K562 (cell line): ENCODE data around the gene FBRS. TPM values are rescaled to one million over a fixed set of nuclear protein-coding genes. Genes with fewer than 3 reads are reported as not detected.

Source experiments
- FOXJ3 ChIP-seq: sonication (generic); formaldehyde crosslinking; IDR thresholded peaks from 2 replicates; pipeline ENCODE4 v1.4.0; 2020; ENCODE audit warnings: mild to moderate bottlenecking, missing genetic modification reagents
- GTF2E2 ChIP-seq: fragments of 200-800 bp; sonication (Bioruptor generic); IDR thresholded peaks from 2 replicates; pipeline ENCODE4 v1.6.1; 2016; ENCODE audit warnings: missing genetic modification characterization, missing compliant biosample characterization
- JUNB ChIP-seq: fragments of 450-650 bp; formaldehyde crosslinking; conservative IDR thresholded peaks from 2 replicates; pipeline ENCODE4 v1.4.0; 2020; ENCODE audit warnings: mild to moderate bottlenecking
- MBD2 ChIP-seq: sonication (generic); IDR thresholded peaks from 2 replicates; pipeline ENCODE4 v1.6.1; 2016; ENCODE audit warnings: low read depth, borderline replicate concordance
- NFATC3 ChIP-seq: fragments of 450-650 bp; IDR thresholded peaks from 2 replicates; pipeline ENCODE4 v1.6.1; 2017; ENCODE audit warnings: mild to moderate bottlenecking
- NFRKB ChIP-seq: fragments of 450-650 bp; IDR thresholded peaks from 2 replicates; pipeline ENCODE4 v1.6.1; 2016; ENCODE audit warnings: low read depth
- RBM15 ChIP-seq: fragments of 200-400 bp; formaldehyde crosslinking; IDR thresholded peaks from 2 replicates; pipeline ENCODE4 v1.6.1; 2018; ENCODE audit warnings: mild to moderate bottlenecking, low read length, moderate library complexity; ENCODE audit not compliant: insufficient read depth
- SAFB ChIP-seq: fragments of 200-400 bp; formaldehyde crosslinking; IDR thresholded peaks from 2 replicates; pipeline ENCODE4 v1.6.1; 2017; ENCODE audit warnings: low read depth, low read length, borderline replicate concordance
- ZSCAN29 ChIP-seq: fragments of 450-650 bp; IDR thresholded peaks from 2 replicates; pipeline ENCODE4 v1.6.1; 2017
- ZZZ3 ChIP-seq: fragments of 450-650 bp; IDR thresholded peaks from 2 replicates; pipeline ENCODE4 v1.6.1; 2016; ENCODE audit warnings: antibody characterized with exemption, mild to moderate bottlenecking, moderate library complexity
- polyA plus RNA-seq, 8 experiments: library from polyadenylated mRNA; depleted of rRNA in 4 of 8; stranded (reverse) in 5 of 8; unstranded in 3 of 8; fragments of >200 nt; fragmentation: Nextera tagmentation in 2 of 8; fragmentation: Illumina TruSeq in 1 of 8; extraction: Ambion mirVana in 2 of 8; extraction: Trizol in 1 of 8; gene quantifications; 2 replicates each; pipeline versions ENCODE4 v1.2.1 to v1.2.3, GENCODE V29; 2011 to 2014; ENCODE audit warnings: inconsistent platforms in 1 of 8, missing spikeins in 1 of 8
- total RNA-seq, 7 experiments: library from RNA; depleted of rRNA in 6 of 7; stranded (reverse); fragments of >200 nt in 6 of 7; fragmentation: Illumina TruSeq in 2 of 7; extraction: Trizol in 2 of 7; gene quantifications; 2 replicates each; pipeline versions ENCODE4 v1.2.1 to v1.2.3, GENCODE V29; 2011 to 2021; ENCODE audit warnings: low replicate concordance in 1 of 7
- TF ChIP-seq, protein P1 (sequence below): fragments of 250-450 bp; sonication (Bioruptor Pico); IDR thresholded peaks from 2 replicates; pipeline ENCODE4 v1.8.0; 2022; ENCODE audit warnings: moderate library complexity, mild to moderate bottlenecking, inconsistent platforms
- TF ChIP-seq, protein P2 (sequence below), 2 experiments: fragments of 450-650 bp; IDR thresholded peaks; 2 replicates each; pipeline ENCODE4 v1.6.1; 2018; ENCODE audit warnings: mild to moderate bottlenecking in 2 of 2, low read depth in 1 of 2; ENCODE audit not compliant: partially characterized antibody in 2 of 2
- TF ChIP-seq, protein P3 (sequence below): sonication (generic); formaldehyde crosslinking; IDR thresholded peaks from 2 replicates; pipeline ENCODE4 v1.8.0; 2023; ENCODE audit warnings: mild to moderate bottlenecking, missing genetic modification reagents
- TF ChIP-seq, protein P4 (sequence below): sonication (generic); formaldehyde crosslinking; IDR thresholded peaks from 2 replicates; pipeline ENCODE4 v1.4.0; 2020; ENCODE audit warnings: mild to moderate bottlenecking, missing genetic modification reagents
- TF ChIP-seq, protein P5 (sequence below): fragments of 250-450 bp; sonication (Bioruptor Pico); IDR thresholded peaks from 2 replicates; pipeline ENCODE4 v1.9.0; 2021; ENCODE audit warnings: mild to moderate bottlenecking, inconsistent platforms

FBRS gene
- total and polyA plus RNA-seq, 9 of the 15 experiments (the other 6 are each of a cell fraction or from before 2014, with no cell fraction given), result 0.32 to 59.5 (median 13.1) TPM

DNA sequence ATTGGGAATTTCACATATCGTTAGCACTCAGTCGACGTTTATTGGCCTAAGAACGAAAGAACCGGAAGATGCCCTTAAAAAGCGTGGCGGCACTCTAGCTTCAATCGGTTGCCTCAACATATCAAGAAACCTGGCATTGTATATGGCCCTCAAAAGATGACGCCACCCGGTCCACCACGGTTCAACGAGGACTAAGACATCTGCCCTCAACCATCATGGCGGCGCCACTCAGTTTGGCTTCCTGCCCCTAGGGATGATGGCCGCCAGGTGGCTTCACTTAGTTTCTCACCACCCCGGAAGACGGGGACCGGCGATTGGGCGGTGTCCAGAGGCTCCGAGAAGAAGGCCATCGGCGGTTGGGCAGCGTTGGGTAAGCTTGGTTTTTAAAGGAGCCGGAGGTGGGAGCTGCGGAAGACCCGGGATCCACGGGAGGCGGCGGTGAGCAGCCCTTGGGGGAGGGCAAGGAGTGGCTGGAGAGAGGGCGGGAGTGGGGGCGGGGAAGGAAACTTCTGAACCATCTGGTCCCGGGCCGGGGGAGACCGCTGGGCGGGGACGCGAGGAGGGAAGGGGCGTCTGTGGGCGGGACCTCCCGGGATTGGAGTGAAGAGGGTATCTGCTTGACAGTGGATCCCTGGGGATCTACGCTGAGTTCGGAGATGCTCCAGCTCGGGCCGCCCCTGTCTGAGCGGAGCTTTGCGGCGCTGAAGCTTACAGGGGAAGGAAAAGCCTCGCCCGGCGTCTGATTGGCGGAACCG, 7.7 kb upstream of the FBRS start, which contains the start of gene PRR14 (continued):
- TF ChIP-seq, protein P1, sequence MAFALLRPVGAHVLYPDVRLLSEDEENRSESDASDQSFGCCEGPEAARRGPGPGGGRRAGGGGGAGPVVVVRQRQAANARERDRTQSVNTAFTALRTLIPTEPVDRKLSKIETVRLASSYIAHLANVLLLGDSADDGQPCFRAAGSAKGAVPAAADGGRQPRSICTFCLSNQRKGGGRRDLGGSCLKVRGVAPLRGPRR (CRISPR knock-in tag), result no peak
- peak; percentile 100 for TF ChIP-seq MBD2
- TF ChIP-seq, protein P2, sequence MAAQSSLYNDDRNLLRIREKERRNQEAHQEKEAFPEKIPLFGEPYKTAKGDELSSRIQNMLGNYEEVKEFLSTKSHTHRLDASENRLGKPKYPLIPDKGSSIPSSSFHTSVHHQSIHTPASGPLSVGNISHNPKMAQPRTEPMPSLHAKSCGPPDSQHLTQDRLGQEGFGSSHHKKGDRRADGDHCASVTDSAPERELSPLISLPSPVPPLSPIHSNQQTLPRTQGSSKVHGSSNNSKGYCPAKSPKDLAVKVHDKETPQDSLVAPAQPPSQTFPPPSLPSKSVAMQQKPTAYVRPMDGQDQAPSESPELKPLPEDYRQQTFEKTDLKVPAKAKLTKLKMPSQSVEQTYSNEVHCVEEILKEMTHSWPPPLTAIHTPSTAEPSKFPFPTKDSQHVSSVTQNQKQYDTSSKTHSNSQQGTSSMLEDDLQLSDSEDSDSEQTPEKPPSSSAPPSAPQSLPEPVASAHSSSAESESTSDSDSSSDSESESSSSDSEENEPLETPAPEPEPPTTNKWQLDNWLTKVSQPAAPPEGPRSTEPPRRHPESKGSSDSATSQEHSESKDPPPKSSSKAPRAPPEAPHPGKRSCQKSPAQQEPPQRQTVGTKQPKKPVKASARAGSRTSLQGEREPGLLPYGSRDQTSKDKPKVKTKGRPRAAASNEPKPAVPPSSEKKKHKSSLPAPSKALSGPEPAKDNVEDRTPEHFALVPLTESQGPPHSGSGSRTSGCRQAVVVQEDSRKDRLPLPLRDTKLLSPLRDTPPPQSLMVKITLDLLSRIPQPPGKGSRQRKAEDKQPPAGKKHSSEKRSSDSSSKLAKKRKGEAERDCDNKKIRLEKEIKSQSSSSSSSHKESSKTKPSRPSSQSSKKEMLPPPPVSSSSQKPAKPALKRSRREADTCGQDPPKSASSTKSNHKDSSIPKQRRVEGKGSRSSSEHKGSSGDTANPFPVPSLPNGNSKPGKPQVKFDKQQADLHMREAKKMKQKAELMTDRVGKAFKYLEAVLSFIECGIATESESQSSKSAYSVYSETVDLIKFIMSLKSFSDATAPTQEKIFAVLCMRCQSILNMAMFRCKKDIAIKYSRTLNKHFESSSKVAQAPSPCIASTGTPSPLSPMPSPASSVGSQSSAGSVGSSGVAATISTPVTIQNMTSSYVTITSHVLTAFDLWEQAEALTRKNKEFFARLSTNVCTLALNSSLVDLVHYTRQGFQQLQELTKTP (IDR thresholded peaks at IDR 0.05; ENCODE audit: low read depth in 1 of 2, partially characterized antibody in 2 of 2), result no peak
- TF ChIP-seq ZSCAN29, result no peak
- TF ChIP-seq NFRKB, result peak; percentile 97
- TF ChIP-seq NFATC3, result no peak
- TF ChIP-seq, protein P3, sequence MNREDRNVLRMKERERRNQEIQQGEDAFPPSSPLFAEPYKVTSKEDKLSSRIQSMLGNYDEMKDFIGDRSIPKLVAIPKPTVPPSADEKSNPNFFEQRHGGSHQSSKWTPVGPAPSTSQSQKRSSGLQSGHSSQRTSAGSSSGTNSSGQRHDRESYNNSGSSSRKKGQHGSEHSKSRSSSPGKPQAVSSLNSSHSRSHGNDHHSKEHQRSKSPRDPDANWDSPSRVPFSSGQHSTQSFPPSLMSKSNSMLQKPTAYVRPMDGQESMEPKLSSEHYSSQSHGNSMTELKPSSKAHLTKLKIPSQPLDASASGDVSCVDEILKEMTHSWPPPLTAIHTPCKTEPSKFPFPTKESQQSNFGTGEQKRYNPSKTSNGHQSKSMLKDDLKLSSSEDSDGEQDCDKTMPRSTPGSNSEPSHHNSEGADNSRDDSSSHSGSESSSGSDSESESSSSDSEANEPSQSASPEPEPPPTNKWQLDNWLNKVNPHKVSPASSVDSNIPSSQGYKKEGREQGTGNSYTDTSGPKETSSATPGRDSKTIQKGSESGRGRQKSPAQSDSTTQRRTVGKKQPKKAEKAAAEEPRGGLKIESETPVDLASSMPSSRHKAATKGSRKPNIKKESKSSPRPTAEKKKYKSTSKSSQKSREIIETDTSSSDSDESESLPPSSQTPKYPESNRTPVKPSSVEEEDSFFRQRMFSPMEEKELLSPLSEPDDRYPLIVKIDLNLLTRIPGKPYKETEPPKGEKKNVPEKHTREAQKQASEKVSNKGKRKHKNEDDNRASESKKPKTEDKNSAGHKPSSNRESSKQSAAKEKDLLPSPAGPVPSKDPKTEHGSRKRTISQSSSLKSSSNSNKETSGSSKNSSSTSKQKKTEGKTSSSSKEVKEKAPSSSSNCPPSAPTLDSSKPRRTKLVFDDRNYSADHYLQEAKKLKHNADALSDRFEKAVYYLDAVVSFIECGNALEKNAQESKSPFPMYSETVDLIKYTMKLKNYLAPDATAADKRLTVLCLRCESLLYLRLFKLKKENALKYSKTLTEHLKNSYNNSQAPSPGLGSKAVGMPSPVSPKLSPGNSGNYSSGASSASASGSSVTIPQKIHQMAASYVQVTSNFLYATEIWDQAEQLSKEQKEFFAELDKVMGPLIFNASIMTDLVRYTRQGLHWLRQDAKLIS (CRISPR knock-in tag), result no peak
- no peak for TF ChIP-seq SAFB
- TF ChIP-seq, protein P4, sequence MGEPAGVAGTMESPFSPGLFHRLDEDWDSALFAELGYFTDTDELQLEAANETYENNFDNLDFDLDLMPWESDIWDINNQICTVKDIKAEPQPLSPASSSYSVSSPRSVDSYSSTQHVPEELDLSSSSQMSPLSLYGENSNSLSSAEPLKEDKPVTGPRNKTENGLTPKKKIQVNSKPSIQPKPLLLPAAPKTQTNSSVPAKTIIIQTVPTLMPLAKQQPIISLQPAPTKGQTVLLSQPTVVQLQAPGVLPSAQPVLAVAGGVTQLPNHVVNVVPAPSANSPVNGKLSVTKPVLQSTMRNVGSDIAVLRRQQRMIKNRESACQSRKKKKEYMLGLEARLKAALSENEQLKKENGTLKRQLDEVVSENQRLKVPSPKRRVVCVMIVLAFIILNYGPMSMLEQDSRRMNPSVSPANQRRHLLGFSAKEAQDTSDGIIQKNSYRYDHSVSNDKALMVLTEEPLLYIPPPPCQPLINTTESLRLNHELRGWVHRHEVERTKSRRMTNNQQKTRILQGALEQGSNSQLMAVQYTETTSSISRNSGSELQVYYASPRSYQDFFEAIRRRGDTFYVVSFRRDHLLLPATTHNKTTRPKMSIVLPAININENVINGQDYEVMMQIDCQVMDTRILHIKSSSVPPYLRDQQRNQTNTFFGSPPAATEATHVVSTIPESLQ (CRISPR knock-in tag), result no peak
- TF ChIP-seq, protein P5, sequence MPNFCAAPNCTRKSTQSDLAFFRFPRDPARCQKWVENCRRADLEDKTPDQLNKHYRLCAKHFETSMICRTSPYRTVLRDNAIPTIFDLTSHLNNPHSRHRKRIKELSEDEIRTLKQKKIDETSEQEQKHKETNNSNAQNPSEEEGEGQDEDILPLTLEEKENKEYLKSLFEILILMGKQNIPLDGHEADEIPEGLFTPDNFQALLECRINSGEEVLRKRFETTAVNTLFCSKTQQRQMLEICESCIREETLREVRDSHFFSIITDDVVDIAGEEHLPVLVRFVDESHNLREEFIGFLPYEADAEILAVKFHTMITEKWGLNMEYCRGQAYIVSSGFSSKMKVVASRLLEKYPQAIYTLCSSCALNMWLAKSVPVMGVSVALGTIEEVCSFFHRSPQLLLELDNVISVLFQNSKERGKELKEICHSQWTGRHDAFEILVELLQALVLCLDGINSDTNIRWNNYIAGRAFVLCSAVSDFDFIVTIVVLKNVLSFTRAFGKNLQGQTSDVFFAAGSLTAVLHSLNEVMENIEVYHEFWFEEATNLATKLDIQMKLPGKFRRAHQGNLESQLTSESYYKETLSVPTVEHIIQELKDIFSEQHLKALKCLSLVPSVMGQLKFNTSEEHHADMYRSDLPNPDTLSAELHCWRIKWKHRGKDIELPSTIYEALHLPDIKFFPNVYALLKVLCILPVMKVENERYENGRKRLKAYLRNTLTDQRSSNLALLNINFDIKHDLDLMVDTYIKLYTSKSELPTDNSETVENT (CRISPR knock-in tag), result no peak
- TF ChIP-seq RBM15, result no peak
- no peak for TF ChIP-seq JUNB (CRISPR knock-in tag)
- no peak for TF ChIP-seq FOXJ3
- no peak for TF ChIP-seq GTF2E2 (tag)
- no peak for TF ChIP-seq ZZZ3
